Hindlimb muscle (tissue), 1 donor: ENCODE data around the gene ZNF519. TPM values are rescaled to one million over a fixed set of nuclear protein-coding genes. Genes with fewer than 3 reads are reported as not detected.
"Not testable (repeated sequence)": the region's sequence is repeated elsewhere in the genome, so short reads cannot be mapped to it uniquely, and the experiment has no call there.

Experiments used
- DNase-seq: peaks from one replicate; pipeline ENCODE4 v3.0.0-alpha.2; 2013
- polyA plus RNA-seq: library from polyadenylated mRNA; unstranded; fragments of 120-200 nt; gene quantifications from one replicate; pipeline ENCODE4 v1.2.1, GENCODE V29; 2013; ENCODE audit not compliant: insufficient read length

Gene ZNF519
- 6.5 TPM for polyA plus RNA-seq

DNA sequence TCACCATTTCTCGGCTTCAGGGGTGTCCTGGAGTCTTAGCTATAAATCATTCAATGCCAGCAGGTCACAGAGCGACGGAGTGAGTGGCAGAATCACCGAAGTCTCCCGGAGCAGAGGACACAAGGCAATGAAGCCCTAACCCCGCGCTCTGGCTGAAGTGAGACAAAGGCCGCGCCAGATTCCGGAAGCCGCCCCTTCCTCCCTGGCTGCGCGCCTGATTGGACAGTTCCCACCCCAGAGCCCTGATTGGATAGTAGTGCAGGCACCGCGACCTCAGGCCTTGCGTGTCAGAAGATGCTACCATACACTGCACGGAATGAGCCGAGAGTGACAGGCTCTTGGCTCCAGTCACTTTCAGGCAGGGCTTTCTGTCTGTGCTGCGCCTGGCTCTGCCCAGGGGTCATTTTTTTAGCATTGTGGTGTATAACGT lies at the start of gene ZNF519:
Gene ZNF519 (minus strand): TSS at position 165 of the 430 bp plus-strand sequence. CDS start 158 bp downstream, at position 7.
- DNase-seq, result peak; percentile 96

DNA sequence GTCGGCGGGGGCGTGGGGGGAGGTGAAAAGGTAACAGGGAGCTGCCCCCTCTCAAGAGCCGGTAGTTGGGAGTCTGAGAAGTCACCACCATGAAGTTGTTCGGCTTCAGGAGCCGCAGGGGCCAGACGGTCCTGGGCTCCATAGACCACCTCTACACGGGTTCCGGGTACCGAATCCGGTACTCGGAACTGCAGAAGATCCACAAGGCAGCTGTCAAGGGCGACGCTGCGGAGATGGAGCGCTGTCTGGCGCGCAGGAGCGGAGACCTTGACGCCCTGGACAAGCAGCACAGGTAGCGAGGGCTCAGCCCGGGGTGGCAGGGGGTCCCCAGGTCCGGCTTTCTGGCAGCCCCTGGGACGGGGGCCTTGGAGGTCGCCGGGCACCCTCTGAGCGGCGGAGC lies 47.1 kb upstream of the ZNF519 start:
- no peak for DNase-seq

DNA sequence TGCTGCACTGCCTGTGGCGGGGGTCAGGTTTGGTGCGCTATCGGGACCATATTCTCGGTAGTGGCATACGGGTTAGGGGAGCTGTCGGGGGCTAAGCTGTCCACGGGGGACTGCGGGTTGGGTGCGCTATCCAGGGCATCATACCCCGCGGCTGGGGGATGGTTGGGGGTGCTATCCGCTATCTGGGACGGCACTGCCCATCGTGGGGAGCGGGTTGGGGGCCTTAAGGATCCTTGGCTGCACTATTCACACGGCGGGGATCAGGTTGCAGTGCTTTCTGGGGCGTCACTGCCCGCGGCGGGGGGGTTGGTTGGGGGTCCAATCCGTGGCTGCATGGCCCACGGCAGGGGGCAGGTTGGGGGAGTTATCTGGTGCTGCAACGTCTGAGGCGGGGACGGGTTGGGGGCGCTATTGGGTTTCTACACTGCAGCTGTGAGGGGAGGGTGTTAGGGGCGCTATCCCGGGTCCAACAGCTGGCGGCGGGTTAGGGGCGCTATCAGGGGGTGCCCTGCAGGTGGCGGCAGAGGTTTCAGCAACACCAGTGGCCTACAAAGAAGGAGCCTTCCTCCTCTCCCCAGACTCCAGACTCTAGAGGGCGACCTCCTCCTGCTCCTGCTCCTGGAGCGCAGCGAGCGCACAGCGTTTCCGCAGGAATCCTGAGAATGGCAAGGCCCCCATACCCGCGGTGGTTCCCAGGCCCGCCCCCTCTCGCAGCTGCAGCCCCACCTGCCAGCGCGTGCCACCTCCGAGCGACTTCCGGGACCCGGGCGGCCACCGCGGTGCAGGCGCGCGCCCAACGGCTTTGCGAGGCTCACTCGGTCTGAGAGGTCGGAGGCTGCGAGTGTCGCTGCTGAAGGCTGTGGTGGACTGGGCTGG lies 46.3 kb upstream of the ZNF519 start:
- DNase-seq, result peak; percentile 7

DNA sequence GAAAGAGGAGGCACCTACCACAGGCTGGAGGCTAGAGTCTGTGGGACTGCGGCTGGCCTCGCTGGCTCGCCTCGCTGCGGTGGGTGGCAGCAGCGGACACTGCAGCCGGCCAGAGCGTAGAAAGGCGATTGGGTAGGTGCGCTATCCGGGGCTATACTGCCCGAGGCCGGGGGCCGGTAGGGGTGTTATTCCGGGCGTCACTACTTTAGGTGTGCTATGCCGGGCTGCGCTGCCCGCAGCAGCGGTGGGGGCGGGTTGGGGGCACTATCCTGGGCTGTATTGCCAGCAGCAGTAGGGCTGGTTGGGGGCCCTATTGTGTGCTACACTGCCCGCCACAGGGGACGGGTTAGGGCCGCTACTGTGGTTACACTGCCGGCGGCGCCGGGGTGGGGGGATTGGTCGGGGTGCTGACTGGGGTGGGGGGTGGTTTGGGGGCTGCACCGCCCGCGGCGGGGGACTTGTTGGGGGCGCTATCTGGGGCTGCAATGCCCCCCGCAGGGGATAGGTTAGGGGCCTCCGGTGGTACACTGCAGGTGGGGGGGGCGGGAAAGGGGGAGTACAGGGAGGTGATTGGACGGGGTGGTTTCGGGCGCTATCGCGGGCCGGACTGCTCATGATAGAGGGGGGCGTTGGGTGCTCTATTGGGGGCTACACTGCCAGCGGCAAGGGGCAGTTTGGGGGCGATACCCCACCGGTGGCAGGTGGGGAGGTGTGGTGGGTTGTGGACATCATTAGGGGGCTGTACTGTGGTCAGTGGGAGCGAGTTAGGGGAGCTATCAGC lies 45.5 kb upstream of the ZNF519 start:
- DNase-seq, result not testable (repeated sequence)

DNA sequence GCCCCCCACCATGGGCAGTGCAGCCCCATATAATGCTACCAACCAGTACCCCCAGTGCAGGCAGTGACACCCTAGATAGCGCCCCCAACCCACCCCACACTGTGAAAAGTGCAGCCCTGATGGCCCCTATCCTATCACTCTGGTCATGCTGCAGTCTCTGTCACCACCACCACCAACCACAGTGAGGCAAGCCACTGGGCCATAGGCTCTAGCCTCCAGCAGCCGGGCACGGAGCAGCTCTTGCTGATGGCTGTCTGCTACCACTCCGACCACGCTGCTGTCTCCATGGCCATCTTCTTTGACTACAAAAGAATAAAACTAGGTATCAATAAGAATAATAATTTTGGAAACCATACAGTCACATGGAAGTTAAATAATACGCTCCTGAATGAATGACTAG lies 43.2 kb upstream of the ZNF519 start:
- not testable (repeated sequence) for DNase-seq

DNA sequence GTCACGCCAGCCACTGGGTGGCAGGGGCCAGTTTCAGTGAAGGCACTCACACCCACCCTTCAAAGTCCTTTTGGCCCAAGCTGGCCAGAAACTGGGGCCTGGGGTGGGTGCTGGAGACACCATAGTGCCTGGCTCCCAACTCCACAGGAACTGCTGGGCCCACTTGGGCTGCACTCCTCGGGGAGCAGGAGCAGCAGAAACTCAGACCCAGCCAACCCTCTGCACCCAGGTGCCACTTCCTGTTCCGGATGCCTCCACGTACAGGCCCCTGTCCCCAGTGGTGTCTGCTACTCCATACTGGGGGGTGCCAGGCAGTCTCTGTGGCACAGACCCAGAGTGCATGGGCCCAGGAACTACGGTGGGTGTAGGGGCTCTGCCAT lies 42.5 kb upstream of the ZNF519 start:
- no peak for DNase-seq

DNA sequence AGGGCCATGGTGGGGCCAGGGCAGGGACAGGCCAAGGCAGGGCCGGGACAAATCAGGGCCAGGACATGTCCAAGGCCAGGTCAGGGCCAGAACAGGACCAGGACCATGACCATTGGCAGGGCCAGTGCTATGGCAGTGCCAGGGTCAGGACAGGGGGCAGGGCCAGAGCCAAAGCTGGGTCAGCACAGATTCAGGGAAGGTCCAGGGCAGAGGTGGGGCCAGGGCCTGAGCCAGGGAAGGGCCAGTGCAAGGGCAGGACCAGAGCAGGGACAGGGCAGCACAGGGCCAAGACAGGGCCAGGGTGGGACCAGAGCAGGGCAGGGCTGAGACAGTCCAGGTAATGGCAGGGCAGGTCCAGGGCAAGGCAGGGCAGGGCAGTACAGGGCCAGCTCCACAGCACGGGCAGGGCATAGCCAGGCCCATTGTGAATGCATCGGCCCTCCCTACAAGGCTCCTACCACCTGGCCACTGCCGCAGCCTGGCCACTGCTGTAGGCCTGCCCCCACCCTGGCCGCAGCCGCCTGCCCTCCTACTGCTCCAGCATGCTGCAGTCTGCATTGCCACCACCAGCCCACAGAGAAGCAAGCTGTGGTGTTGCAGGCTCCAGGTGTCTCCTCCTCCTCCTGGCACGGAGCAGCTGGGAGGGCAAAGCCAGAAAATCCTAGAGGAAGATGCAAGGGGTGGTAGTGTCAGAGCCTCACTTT lies 41.9 kb upstream of the ZNF519 start:
- DNase-seq, result not testable (repeated sequence)

DNA sequence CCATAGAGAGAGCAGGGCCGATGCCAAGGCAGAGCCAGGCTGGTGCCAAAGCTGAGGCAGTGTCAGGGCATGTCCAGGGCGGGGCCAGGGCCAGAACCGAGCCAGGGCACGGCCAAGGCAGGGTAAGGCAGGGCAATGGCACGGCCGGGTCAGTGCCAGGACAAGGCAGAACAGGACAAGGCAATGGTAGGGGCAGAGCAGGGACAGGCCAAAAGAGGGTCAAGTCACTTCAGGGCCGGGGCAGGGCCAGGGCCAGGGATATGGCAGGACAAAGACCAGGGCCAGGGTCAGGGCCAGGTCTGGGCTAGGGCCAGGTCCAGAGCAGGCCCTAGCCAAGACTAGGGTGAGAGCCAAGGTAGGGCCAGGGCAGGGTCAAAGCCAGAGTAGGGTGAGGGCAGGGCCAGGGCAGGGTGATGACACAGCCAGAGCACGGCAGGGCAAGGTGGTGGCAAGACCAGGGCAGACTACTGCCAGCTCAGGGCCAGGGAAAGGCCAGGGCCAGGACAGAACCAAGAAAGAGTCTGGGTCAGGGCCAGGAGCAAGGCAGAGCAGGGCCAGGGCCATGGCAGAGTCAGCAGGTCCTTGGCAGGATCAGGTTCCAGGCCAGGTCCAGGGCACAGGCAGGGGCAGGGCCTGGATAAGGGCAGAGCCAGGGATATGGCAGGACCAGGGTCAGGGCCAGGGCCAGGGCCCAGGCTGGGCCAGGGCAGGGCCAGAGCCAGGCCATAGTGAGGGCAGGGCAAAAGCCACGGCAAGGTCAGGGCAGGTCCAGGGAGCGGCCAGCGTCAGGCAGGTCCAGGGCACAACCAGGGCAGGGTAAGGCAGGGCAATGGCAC lies 41.1 kb upstream of the ZNF519 start:
- DNase-seq, result not testable (repeated sequence)

DNA sequence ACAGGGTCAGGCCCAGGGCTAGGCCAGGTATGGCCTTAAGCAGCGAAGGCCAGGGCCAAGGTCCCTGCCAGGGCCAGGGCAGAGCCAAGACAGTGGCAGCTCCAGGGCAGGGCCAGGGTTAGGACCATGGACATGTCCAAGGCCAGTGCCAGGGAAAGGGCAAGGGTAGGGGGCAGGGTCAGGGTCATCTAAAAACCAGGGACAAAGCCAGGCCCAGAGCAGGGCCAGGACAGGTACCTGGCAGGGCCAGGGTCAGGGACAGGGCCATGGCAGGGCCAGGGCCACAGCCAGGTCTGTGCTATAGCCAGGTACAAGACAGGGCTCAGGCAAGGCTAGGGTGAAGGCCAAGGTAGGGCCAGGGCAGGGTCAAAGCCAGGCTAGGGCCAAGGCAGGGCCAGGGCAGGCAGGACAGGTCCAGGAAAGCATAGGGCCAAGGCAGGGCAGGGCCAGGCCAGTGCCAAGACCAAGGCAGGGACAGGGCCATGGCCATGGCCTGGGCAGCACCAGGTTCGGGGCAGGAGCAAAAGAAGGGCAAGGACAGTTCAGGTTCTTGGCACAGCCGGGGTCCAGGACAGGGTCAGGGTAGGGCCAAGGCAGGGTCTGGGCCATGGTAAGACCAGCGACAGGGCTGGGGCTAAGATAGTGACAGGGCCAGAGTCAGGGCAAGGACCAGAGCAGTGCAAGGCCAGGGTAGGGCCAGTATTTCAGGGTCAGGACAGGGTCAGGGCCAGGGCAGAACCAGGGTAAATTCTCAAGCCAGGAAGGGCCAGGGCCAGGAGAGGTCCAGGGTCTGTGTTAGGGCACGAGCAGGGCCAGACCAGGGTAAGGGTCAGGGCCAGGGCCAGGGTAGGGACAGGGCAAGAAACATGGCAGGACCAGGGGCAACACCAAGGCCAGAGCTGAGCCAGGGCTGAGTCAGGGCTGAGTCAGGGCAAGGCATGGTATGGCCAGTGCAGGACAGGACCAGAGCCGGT lies 40.2 kb upstream of the ZNF519 start:
- not testable (repeated sequence) for DNase-seq

DNA sequence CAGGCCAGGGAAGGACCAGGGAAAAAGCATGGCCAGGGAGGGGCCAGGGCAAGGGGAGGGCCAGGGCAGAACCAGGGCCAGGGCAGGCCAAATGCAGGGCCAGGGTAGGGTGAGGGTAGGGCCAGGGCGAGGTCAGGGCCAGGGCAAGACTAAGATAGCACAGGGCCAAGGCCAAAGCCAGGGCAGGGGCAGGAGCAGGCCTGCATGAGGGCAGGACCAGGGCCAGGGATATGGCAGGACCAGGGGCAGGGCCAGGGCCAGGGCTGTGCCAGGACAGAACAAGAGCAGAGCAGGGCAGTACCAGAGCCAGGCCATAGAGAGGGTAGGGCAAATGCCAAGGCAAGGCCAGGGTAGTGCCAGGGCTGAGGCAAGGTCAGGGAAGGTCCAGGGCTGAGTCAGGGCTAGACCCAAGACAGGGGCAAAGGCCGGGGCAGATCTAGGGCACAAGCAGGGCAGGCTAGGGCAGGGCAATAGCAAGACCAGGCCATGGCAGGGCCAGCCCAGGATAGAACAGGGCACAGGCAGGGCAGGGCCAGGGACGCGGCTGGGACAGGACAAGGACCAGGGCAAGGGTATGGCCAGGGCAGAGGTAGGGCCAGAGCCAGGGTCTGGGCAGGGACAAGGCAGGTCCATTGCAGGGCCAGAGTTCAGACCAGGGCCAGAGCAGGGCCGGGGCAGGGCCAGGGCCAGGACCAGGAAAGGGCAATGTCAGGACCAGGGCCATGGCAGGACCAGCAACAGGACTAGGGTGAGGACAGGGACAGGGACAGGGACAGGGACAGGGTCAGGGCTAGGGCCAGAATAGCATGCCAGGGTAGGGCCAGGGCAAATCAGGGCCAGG lies 39.3 kb upstream of the ZNF519 start:
- not testable (repeated sequence) for DNase-seq

DNA sequence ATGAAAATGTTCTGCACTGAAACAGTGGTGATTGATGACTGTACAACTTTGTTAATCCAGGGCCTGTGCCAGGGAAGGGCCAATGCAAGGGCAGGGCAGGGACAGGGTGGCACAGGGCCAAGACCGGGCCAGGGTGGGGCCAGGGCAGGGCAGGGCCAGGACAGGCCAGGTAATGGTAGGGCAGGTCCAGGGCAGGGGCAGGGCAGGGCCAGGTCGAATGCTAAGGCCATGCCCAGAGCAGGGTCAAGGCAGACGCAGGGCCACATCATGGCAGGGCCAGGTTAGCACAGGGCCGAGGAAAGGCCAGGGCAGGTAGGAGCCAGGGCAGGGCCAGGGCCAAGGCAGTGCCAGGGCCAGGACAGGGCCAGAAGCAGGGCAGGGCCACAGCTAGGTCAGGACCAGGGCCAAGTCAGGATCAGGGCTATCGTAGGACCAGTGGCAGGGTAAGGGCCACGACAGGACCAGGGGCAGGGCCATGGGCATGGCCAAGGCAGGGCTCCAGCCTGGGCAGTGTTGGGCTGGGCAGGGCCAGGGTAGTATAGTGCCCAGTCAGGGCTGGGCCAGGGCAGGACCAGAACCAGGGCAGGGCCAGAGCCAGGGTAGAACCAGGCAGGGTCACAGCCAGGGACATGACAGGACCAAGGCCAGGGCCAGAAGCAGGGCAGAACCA lies 38.3 kb upstream of the ZNF519 start:
- DNase-seq, result not testable (repeated sequence)

DNA sequence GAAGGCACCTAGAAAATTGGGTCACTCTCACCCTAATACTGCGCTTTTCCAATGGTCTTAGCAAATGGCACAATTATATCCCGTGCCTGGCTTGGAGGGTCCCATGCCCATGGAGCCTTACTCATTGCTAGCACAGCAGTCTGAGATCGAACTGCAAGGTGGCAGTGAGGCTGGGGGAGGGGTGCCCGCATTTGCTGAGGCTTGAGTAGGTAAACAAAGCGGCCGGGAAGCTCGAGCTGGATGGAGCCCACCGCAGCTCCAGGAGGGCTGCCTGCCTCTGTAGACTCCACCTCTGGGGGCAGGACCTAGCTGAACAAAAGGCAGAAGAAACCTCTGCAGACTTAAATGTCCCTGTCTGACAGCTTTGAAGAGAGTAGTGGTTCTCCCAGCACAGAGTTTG lies 30.7 kb upstream of the ZNF519 start:
- DNase-seq, result not testable (repeated sequence)

DNA sequence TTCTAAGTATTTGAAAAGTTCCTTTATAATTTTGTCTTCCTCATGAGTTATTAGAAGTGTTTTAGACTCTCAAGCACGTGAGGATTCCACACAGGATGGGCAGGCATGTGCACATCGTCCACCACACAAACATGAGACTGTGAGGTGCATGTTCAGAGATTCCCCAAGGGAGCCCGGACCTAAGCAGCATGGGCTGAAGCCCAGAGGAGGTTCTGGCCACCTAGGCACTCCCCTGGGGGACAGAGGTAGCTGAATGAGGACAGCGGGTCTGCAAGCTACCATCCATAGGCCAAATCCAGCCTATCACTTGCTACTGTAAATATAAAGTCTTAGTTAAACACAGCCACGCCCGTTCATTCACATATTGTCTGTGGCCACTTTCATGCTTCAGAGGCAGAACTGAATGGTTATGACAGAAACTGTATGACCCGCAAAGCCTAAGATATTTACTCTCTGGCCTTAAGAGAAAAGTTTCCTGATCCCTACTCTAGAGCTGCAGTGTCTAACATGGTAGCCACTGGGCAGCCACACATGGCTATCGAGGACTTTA lies 19.4 kb upstream of the ZNF519 start:
- DNase-seq, result not testable (repeated sequence)

DNA sequence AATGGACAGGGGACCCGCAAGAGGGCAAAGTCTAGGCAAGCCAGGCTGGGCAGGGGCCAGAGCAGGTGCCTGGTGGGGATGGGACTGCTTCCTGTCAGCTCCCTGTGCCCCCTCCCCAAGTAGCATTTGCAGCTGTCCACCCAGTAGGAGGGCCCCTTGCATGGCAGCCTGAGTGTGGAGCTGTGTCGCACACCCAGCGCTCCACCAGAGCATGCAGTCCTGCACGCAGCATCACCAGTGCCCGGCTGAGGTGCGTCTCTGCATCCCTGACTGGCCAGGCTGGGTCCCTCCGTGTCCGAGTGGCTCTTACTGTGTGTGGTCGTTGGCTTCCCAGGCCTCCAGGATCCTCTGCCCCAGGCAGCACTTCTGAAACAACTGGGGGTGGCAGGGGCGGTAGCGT lies 18.5 kb upstream of the ZNF519 start:
- DNase-seq, result not testable (repeated sequence)

DNA sequence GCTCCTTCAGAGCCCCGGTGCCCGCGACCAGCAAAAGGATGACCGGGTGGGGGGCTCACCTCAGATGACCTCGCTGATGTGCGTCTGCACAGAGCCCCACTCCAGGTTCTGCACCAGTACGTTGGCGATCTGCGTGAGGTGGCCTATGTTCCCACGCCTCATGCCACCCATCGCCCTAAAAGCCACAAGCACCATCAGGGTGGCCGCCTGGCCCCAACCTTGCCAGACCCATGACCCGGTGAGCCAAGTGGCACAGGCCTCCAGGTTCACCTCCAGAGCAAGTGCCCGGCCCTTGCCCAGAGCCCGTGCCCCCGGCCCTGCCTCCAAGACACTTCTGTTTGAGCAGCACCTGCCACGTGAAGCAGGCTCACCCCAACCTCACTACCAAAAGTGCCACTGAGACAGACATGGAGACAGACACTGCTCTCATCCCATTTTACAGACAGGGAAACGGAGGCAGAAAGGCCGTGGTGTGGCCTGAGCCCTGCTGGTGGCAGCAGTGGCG lies 17.7 kb upstream of the ZNF519 start:
- not testable (repeated sequence) for DNase-seq

DNA sequence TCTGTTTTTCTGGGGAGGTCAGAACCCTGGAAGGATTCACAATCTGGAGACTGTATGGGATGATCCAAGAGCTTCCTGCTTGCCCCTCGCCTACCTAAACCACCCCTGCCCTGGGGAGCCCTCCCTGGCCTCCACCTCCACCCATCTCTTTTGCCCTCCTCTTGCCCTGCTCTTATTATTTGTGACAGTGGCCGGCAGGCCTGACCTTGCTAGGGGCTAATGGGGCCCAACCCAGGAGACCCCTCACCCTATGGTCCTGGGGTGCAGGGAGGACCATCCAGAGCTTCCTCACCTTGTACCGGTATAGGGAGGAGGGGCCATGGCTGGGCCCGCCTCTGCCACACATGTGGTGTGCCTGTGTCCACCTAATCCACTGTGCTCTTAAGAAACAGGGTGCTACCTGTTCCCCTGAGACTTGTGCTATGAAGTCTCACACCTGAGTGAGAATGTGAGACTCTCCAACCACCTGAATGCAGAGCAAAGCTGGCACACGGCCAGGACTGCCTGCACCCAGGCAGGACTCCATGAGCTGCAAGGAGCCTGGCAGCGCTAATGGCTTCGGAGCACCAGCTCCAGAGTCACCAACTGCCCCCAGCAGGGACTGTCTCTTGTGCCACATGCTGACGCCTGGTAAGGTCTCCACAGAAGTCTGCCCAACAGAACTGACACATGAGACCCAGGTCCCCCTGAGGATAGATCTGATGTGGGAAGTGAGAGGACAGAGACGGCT lies 17.1 kb upstream of the ZNF519 start:
- DNase-seq, result not testable (repeated sequence)
